Endodermal cell (in vitro differentiated cells): ENCODE data around the gene NEURL3. TPM values are rescaled to one million over a fixed set of nuclear protein-coding genes. Genes with fewer than 3 reads are reported as not detected.

Experiments used
- DNase-seq: peaks from one replicate; pipeline ENCODE4 v3.0.0-alpha.2; 2017
- H3K27ac ChIP-seq: 2 replicates; pipeline ENCODE4 v1.5.1; 2013; ENCODE audit warnings: mild to moderate bottlenecking, low read depth, low read length, moderate library complexity
- H3K27me3 ChIP-seq: 2 replicates; pipeline ENCODE4 v1.6.1; 2013; ENCODE audit warnings: mild to moderate bottlenecking, low read length, moderate library complexity; ENCODE audit not compliant: insufficient read depth, control insufficient read depth, poor library complexity, severe bottlenecking
- H3K36me3 ChIP-seq: 2 replicates; pipeline ENCODE4 v1.7.0; 2013; ENCODE audit warnings: mild to moderate bottlenecking, low read length, moderate library complexity; ENCODE audit not compliant: control insufficient read depth, insufficient read depth
- H3K4me1 ChIP-seq: one replicate; pipeline ENCODE4 v1.7.0; 2013; ENCODE audit warnings: low read length; ENCODE audit not compliant: control insufficient read depth, insufficient read depth
- H3K4me3 ChIP-seq: 2 replicates; pipeline ENCODE4 v1.5.1; 2013; ENCODE audit warnings: mild to moderate bottlenecking, low read length, moderate library complexity
- H3K9ac ChIP-seq: 2 replicates; pipeline ENCODE4 v1.6.1; 2013; ENCODE audit warnings: mild to moderate bottlenecking, low read length, moderate library complexity; ENCODE audit not compliant: poor library complexity, severe bottlenecking; ENCODE audit errors: extremely low read depth
- H3K9me3 ChIP-seq: 2 replicates; pipeline ENCODE4 v1.6.1; 2013; ENCODE audit warnings: mild to moderate bottlenecking, low read length, moderate library complexity; ENCODE audit not compliant: control insufficient read depth
- H3K27ac Mint-ChIP-seq: 2 replicates; pipeline ENCODE4 v1.8.0; 2020; ENCODE audit warnings: mixed read lengths
- H3K27me3 Mint-ChIP-seq: 2 replicates; pipeline ENCODE4 v1.8.0; 2021; ENCODE audit warnings: mild to moderate bottlenecking, mixed read lengths; ENCODE audit not compliant: insufficient read depth
- H3K36me3 Mint-ChIP-seq: 2 replicates; pipeline ENCODE4 v1.8.0; 2020; ENCODE audit warnings: low read depth, mixed read lengths
- H3K4me1 Mint-ChIP-seq: 2 replicates; pipeline ENCODE4 v1.8.0; 2020; ENCODE audit warnings: mixed read lengths
- H3K4me3 Mint-ChIP-seq: 2 replicates; pipeline ENCODE4 v1.8.0; 2020; ENCODE audit warnings: mild to moderate bottlenecking, moderate library complexity, mixed read lengths
- H3K9me3 Mint-ChIP-seq: 2 replicates; pipeline ENCODE4 v1.8.0; 2020; ENCODE audit warnings: mild to moderate bottlenecking, mixed read lengths
- WGBS, 2 experiments: methylation state at CpG; one replicate each; pipeline versions ENCODE4 v1.1.5 to v1.1.7; 2013; ENCODE audit warnings: missing lambda C conversion rate in 2 of 2, mixed read lengths in 1 of 2; ENCODE audit not compliant: insufficient coverage in 1 of 2, insufficient read length in 1 of 2; 5-methylcytosine and 5-hydroxymethylcytosine counted together
- total RNA-seq, 2 donors: library from RNA; stranded (reverse); fragmentation: NEBNext Ultra II Directional in 1 of 2; extraction: Animal tissue kit (Norgen Biotek cat#: 25700) in 1 of 2; gene quantifications; 2 replicates in 1 of 2; 3 replicates in 1 of 2; pipeline ENCODE4 v1.2.1, GENCODE V29; 2021
- TF ChIP-seq, protein P1 (sequence below): fragments of 200-600 bp; sonication (generic); conservative IDR thresholded peaks from 2 replicates; pipeline ENCODE4 v1.5.0; 2021; ENCODE audit warnings: antibody characterized with exemption, mild to moderate bottlenecking

NEURL3 gene
- total RNA-seq, 2 donors from 2014 or later, result not detected

DNA sequence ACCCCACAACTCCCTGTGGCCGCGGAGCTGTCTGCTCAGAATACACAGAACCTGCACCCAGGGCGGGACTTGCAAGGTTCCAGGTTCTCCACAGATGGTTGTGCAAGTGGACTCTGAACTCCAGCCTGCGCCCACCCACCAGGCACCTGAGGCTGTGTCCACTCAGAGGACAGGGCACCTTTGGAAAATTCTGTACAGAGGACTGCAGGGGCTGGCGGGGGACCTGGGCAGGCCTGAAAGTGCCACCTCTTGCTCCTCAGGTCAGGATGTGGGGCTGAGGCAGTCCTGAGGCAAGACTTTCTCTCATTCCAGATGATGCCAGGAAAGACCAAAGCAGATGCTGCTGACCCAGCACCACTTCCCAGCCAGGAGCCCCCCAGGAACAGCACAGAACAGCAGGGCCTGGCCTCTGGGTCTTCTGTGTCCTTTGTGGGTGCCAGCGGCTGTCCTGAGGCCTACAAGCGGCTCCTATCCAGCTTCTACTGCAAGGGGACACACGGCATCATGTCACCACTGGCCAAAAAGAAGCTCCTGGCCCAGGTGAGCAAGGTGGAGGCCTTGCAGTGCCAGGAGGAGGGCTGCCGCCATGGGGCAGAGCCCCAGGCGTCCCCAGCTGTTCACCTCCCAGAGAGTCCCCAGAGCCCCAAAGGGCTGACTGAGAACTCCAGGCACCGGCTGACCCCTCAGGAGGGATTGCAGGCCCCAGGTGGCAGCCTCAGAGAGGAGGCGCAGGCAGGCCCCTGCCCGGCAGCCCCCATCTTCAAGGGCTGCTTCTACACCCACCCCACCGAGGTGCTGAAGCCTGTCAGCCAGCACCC, 45.8 kb upstream of the NEURL3 start:
- TF ChIP-seq, protein P1, sequence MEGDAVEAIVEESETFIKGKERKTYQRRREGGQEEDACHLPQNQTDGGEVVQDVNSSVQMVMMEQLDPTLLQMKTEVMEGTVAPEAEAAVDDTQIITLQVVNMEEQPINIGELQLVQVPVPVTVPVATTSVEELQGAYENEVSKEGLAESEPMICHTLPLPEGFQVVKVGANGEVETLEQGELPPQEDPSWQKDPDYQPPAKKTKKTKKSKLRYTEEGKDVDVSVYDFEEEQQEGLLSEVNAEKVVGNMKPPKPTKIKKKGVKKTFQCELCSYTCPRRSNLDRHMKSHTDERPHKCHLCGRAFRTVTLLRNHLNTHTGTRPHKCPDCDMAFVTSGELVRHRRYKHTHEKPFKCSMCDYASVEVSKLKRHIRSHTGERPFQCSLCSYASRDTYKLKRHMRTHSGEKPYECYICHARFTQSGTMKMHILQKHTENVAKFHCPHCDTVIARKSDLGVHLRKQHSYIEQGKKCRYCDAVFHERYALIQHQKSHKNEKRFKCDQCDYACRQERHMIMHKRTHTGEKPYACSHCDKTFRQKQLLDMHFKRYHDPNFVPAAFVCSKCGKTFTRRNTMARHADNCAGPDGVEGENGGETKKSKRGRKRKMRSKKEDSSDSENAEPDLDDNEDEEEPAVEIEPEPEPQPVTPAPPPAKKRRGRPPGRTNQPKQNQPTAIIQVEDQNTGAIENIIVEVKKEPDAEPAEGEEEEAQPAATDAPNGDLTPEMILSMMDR, result no peak

GRCh38 chr2:96549967-96550786, 45.0 kb upstream of the NEURL3 start:
- 92 to 97% methylated on average over 22 to 61 of the region's 61 CpGs for WGBS, 2 experiments
- no peaks in the 10 kb centered on the region for H3K36me3 ChIP-seq
- no peaks in the 10 kb centered on the region for H3K4me1 ChIP-seq
- no peak overlapping the region for H3K4me3 ChIP-seq
- Mint-ChIP-seq H3K4me3 (no peak overlapping the region), H3K4me1 (no peaks in the 10 kb centered on the region), H3K27ac (no peak overlapping the region), H3K27me3 (peaks cover 2% of the 10 kb centered on the region), H3K9me3 (no peaks in the 10 kb centered on the region), H3K36me3 (peaks cover 1% of the 10 kb centered on the region)
- H3K9me3 ChIP-seq, result peaks cover 7% of the 10 kb centered on the region
- DNase-seq, result peak; percentile 91
- no peaks in the 10 kb centered on the region for H3K27me3 ChIP-seq
- TF ChIP-seq, protein P1, result peak; percentile 89
- H3K27ac ChIP-seq, result no peak overlapping the region
- no peak overlapping the region for H3K9ac ChIP-seq

More for the DNA sequence above, 45.8 kb upstream of the NEURL3 start:
- peaks cover 5% of the 10 kb centered on the region for H3K9me3 ChIP-seq
- H3K36me3 ChIP-seq, result no peaks in the 10 kb centered on the region
- no peak overlapping the region for H3K9ac ChIP-seq
- Mint-ChIP-seq H3K27me3 (peaks cover 2% of the 10 kb centered on the region), H3K9me3 (no peaks in the 10 kb centered on the region), H3K27ac (no peak overlapping the region), H3K4me3 (no peak overlapping the region), H3K4me1 (no peaks in the 10 kb centered on the region), H3K36me3 (peaks cover 1% of the 10 kb centered on the region)
- no peaks in the 10 kb centered on the region for H3K4me1 ChIP-seq
- no peaks in the 10 kb centered on the region for H3K27me3 ChIP-seq
- peak; percentile 40 for DNase-seq
- 92% methylated on average over 7 to 14 of the region's 14 CpGs for WGBS, 2 experiments
- no peak overlapping the region for H3K4me3 ChIP-seq
- no peak overlapping the region for H3K27ac ChIP-seq

GRCh38 chr2:96549466-96549785, 44.3 kb upstream of the NEURL3 start:
- no peaks in the 10 kb centered on the region for H3K27me3 Mint-ChIP-seq
- no peak overlapping the region for H3K9ac ChIP-seq
- H3K27me3 ChIP-seq, result no peaks in the 10 kb centered on the region
- H3K4me3 ChIP-seq, result no peak overlapping the region
- peaks cover 1% of the 10 kb centered on the region for H3K36me3 Mint-ChIP-seq
- no peaks in the 10 kb centered on the region for H3K36me3 ChIP-seq
- H3K4me3 Mint-ChIP-seq, result no peak overlapping the region
- WGBS, 2 experiments, result 85% methylated on average over 2 to 4 of the region's 4 CpGs
- H3K27ac ChIP-seq, result no peak overlapping the region
- peaks cover 2% of the 10 kb centered on the region for H3K9me3 Mint-ChIP-seq
- DNase-seq, result no peak
- TF ChIP-seq, protein P1, result no peak
- peaks cover 7% of the 10 kb centered on the region for H3K9me3 ChIP-seq
- H3K27ac Mint-ChIP-seq, result no peak overlapping the region
- no peaks in the 10 kb centered on the region for H3K4me1 ChIP-seq
- no peaks in the 10 kb centered on the region for H3K4me1 Mint-ChIP-seq
